HepG2 (cell line): ENCODE data around the gene TCF12. TPM values are rescaled to one million over a fixed set of nuclear protein-coding genes. Genes with fewer than 3 reads are reported as not detected.
A peak's percentile ranks its signal among the peaks of the same experiment; 100 is the strongest.

Experiments
- ATAC-seq: fragments of 200-7000 bp; cut with Tn5 transposase; 3 replicates; pipeline ENCODE4 v1.9.1; 2020; ENCODE audit warnings: mild to moderate bottlenecking, moderate library complexity
- BruUV-seq: library from RNA; stranded (reverse); fragments of 400-500 nt; replicated peaks from 2 replicates; lab custom pipeline; 2021; lab: Mats Ljungman, UMichigan
- CTCF ChIA-PET: fragments of 300-600 bp; formaldehyde crosslinking; extraction: SDS; loops from one replicate; lab custom pipeline; 2021; ENCODE audit warnings: low total read pairs, inconsistent platforms, low intra/inter-chr PET ratio; lab: Yijun Ruan, JAX
- POLR2A ChIA-PET: fragments of 350-600 bp; sonication (Branson Sonifier 250); formaldehyde crosslinking; loops from one replicate; lab custom pipeline; 2020; ENCODE audit warnings: antibody characterized with exemption, inconsistent platforms; lab: Yijun Ruan, JAX
- DNase-seq: peaks from one replicate; pipeline ENCODE4 v3.0.0-alpha.2; 2015; ENCODE audit warnings: low spot score
- FAIRE-seq: peaks from 3 replicates; lab custom pipeline; 2011; peaks lifted over from hg19 to GRCh38; lab: Jason Lieb, UNC
- H2AFZ ChIP-seq: one replicate; pipeline ENCODE4 v1.6.1; 2011; ENCODE audit warnings: low read length, inconsistent platforms
- H3K27ac ChIP-seq: fragments of 300-600 bp; 3 replicates; pipeline ENCODE4 v1.8.0; 2011; ENCODE audit warnings: mixed run types, mild to moderate bottlenecking, mixed read lengths, low read length, inconsistent platforms; ENCODE audit not compliant: insufficient read depth; ENCODE audit errors: extremely low read length
- H3K27me3 ChIP-seq, 2 experiments: fragments of 200-600 bp in 1 of 2; 2 replicates in 1 of 2; 3 replicates in 1 of 2; pipeline versions ENCODE4 v1.6.0 to v1.8.0; 2011; ENCODE audit warnings: low read length in 2 of 2, mild to moderate bottlenecking in 2 of 2, moderate library complexity in 2 of 2, inconsistent platforms in 1 of 2; ENCODE audit not compliant: insufficient read depth in 2 of 2, control insufficient read depth in 1 of 2
- H3K36me3 ChIP-seq, 2 experiments: fragments of 200-600 bp in 1 of 2; replicated peaks in 1 of 2; 2 replicates in 1 of 2; 3 replicates in 1 of 2; pipeline versions ENCODE4 v1.5.1 to v1.8.0; 2011; ENCODE audit warnings: low read length in 2 of 2, inconsistent platforms in 1 of 2; ENCODE audit not compliant: insufficient read depth in 2 of 2, control insufficient read depth in 1 of 2
- H3K4me1 ChIP-seq: 2 replicates; pipeline ENCODE4 v1.5.1; 2012; ENCODE audit warnings: low read length, inconsistent platforms; ENCODE audit not compliant: insufficient read depth
- H3K4me2 ChIP-seq: 2 replicates; pipeline ENCODE4 v1.6.0; 2011; ENCODE audit warnings: low read depth, low read length, inconsistent platforms
- H3K4me3 ChIP-seq, 3 experiments: fragments of 200-600 bp in 1 of 3; sonication (generic), shearing (Covaris generic) in 1 of 3; replicated peaks in 1 of 3; 2 replicates each; pipeline ENCODE4 v1.5.1; 2011 to 2016; ENCODE audit warnings: low read length in 3 of 3, inconsistent platforms in 2 of 3, low read depth in 2 of 3, mild to moderate bottlenecking in 2 of 3, control low read depth in 1 of 3, mixed read lengths in 1 of 3; ENCODE audit not compliant: insufficient read depth in 1 of 3
- H3K79me2 ChIP-seq: one replicate; pipeline ENCODE4 v1.6.1; 2011; ENCODE audit warnings: low read length, inconsistent platforms; ENCODE audit not compliant: insufficient read depth
- H3K9ac ChIP-seq: 2 replicates; pipeline ENCODE4 v1.6.0; 2011; ENCODE audit warnings: mild to moderate bottlenecking, low read depth, low read length, inconsistent platforms; ENCODE audit not compliant: insufficient read depth
- H3K9me3 ChIP-seq: 2 replicates; pipeline ENCODE4 v1.5.1; 2012; ENCODE audit warnings: mild to moderate bottlenecking, low read length
- H4K20me1 ChIP-seq: 2 replicates; pipeline ENCODE4 v1.6.0; 2011; ENCODE audit warnings: inconsistent platforms, mild to moderate bottlenecking, low read length, moderate library complexity; ENCODE audit not compliant: insufficient read depth
- CEBPB ChIP-seq: IDR thresholded peaks from 2 replicates; pipeline ENCODE4 v1.6.1; 2011; ENCODE audit warnings: low read depth, low read length, improper control_type of control experiment, borderline replicate concordance
- ESRRA ChIP-seq: sonication (generic); formaldehyde crosslinking; IDR thresholded peaks from 2 replicates; pipeline ENCODE4 v1.5.1; 2020; ENCODE audit warnings: mild to moderate bottlenecking, low read depth, missing genetic modification reagents
- HNF4G ChIP-seq, 2 experiments: sonication (generic) in 1 of 2; formaldehyde crosslinking in 1 of 2; IDR thresholded peaks; 2 replicates each; pipeline versions ENCODE4 v1.4.0 to v1.6.1; 2011 to 2020; ENCODE audit warnings: borderline replicate concordance in 2 of 2, low read depth in 2 of 2, mild to moderate bottlenecking in 2 of 2, low read length in 1 of 2, missing genetic modification reagents in 1 of 2, moderate library complexity in 1 of 2
- NFE2 ChIP-seq: sonication (generic); formaldehyde crosslinking; IDR thresholded peaks from 2 replicates; pipeline ENCODE4 v1.4.0; 2020; ENCODE audit warnings: missing genetic modification reagents
- NRL ChIP-seq: sonication (generic); formaldehyde crosslinking; IDR thresholded peaks from 2 replicates; pipeline ENCODE4 v1.5.0; 2020; ENCODE audit warnings: missing genetic modification reagents, mild to moderate bottlenecking, moderate library complexity, borderline replicate concordance
- SMARCC2 ChIP-seq: fragments of 450-650 bp; IDR thresholded peaks from 2 replicates; pipeline ENCODE4 v1.6.1; 2017; ENCODE audit warnings: antibody characterized with exemption, mild to moderate bottlenecking
- ZNF572 ChIP-seq: sonication (generic); formaldehyde crosslinking; IDR thresholded peaks from 2 replicates; pipeline ENCODE4 v1.5.1; 2020; ENCODE audit warnings: mild to moderate bottlenecking, missing genetic modification reagents
- ZNF766 ChIP-seq: sonication (generic); formaldehyde crosslinking; IDR thresholded peaks from 2 replicates; pipeline ENCODE4 v1.5.0; 2020; ENCODE audit warnings: missing genetic modification reagents, borderline replicate concordance
- WGBS: methylation state at CpG from one replicate; pipeline ENCODE4 v1.1.6; 2017; ENCODE audit warnings: low lambda C conversion rate; 5-methylcytosine and 5-hydroxymethylcytosine counted together
- in situ Hi-C: cut with HindIII; loops from 2 replicates; pipeline ENCODE4 v1.10.0; 2017; ENCODE audit warnings: low pct_unique_long_range_greater_than_20kb; ENCODE audit not compliant: extremely low pct_ligation_motif_present
- intact Hi-C: fragments of 100-400 bp; cut with micrococcal nuclease; formaldehyde crosslinking; loops from one replicate; pipeline ENCODE4 v1.10.0; 2022; ENCODE audit not compliant: unreplicated experiment
- polyA plus RNA-seq, 8 experiments: library from polyadenylated mRNA; depleted of rRNA in 3 of 8; stranded (reverse) in 7 of 8; unstranded in 1 of 8; fragments of >200 nt; fragmentation: Illumina TruSeq in 4 of 8; extraction: Trizol in 4 of 8; gene quantifications; 2 replicates each; pipeline versions ENCODE4 v1.2.1 to v1.2.3, GENCODE V29; 2011 to 2016; ENCODE audit warnings: low read depth in 4 of 8, missing spikeins in 1 of 8, mixed read lengths in 1 of 8; ENCODE audit not compliant: insufficient read depth in 1 of 8
- total RNA-seq, 5 experiments: library from RNA; depleted of rRNA; stranded (reverse); fragments of >200 nt; fragmentation: Illumina TruSeq; extraction: Trizol; gene quantifications; 2 replicates each; pipeline ENCODE4 v1.2.3, GENCODE V29; 2016; ENCODE audit warnings: low read depth in 1 of 5
- TF ChIP-seq, protein P1 (sequence below): sonication (generic); formaldehyde crosslinking; IDR thresholded peaks from 2 replicates; pipeline ENCODE4 v1.5.1; 2020; ENCODE audit warnings: mild to moderate bottlenecking, missing genetic modification reagents
- TF ChIP-seq, protein P2 (sequence below): IDR thresholded peaks from 2 replicates; pipeline ENCODE4 v1.6.1; 2016; ENCODE audit warnings: missing compliant biosample characterization, missing genetic modification reagents, borderline replicate concordance
- TF ChIP-seq, protein P3 (sequence below): sonication (generic); formaldehyde crosslinking; IDR thresholded peaks from 2 replicates; pipeline ENCODE4 v1.5.1; 2020; ENCODE audit warnings: missing genetic modification reagents, mild to moderate bottlenecking, borderline replicate concordance

TCF12 gene
- total and polyA plus RNA-seq, 2 of the 13 experiments (the other 11 are each of a cell fraction or from before 2014, with no cell fraction given): 48.6 to 51.1 TPM

DNA sequence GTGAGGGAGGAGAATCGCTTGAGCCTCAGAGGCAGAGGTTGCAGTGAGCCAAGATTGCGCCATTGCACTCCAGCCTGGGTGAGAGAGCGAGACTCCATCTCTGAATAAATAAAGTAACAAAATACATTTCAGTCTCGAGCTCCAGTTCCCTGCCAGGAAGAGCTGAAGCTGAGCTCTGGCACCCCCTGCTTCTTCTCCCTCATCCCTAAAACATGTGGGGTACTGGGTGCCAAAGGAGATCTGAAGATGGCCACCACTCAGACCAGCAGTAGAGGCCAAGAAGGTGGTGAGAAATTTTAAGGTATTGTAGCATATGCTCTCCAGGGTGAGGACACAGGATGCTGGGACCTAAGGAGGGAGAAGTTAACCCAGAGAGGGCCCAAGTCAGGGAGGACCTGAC lies 382.9 kb downstream of the TCF12 start:
- Histone ChIP-seq H3K4me3 (no peak overlapping the region), H3K9me3 (no peaks in the 10 kb centered on the region), H3K9ac (no peak overlapping the region), H3K4me1 (peaks cover 15% of the 10 kb centered on the region), H3K27ac (no peak overlapping the region), H2AFZ (no peak overlapping the region), H3K79me2 (no peaks in the 10 kb centered on the region), H3K36me3 (no peaks in the 10 kb centered on the region), H3K4me2 (no peak overlapping the region), H3K27me3 (no peaks in the 10 kb centered on the region), H4K20me1 (no peaks in the 10 kb centered on the region)
- 44% methylated on average over 4 of the region's 4 CpGs for WGBS
- CTCF ChIA-PET: no interaction called here
- no peak for DNase-seq
- in situ Hi-C loops (loop anchor here (10.0 kb wide), 2 partner anchors 477 to 807 kb away; no protein-coding TSS in a partner anchor), intact Hi-C loops (no loop called here)
- no peak for ATAC-seq
- no peak for FAIRE-seq
- BruUV-seq: no TSS peak
- POLR2A ChIA-PET: interaction anchor here (1.2 kb wide), 1 partner anchor 11 kb away, joined by 3 read pairs; no protein-coding TSS in a partner anchor
- TF ChIP-seq NRL (no peak), CEBPB (peak; percentile 9; the same call in 1 of the 2 replicates)

DNA sequence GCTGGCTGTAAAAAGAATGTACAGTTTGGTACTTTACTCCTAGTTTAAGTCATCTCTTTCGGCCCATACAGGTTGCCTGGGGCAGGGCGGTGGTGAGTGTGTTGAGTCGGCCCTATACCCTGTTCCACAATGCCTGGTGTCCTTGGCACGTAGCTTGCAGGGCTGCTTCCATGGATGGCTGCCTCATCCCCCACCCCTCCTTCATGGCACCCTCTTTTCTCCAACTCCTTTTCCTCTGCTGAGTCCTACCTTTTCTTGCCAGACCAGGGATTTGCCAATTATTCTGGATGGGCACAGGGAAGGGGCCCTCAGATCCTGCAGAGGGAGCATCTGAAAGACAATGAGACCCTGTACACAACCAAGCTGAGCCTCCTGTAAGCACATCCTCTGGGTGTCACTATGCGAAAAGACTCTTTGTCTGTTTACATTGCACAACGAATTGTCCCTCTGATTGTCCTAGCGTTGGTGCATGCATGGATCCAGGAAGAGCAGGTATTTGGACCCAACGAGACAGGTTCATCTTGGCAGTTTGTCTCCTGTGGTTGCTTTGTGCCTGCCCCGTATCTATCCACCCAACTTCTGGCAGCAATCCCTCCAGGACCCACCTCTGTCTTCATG lies 384.3 kb downstream of the TCF12 start:
- FAIRE-seq (peak; percentile 62), DNase-seq (peak; percentile 59), ATAC-seq (peak; percentile 46)
- intact Hi-C loops (no loop called here), in situ Hi-C loops (loop anchor here (10.0 kb wide), 2 partner anchors 478 to 808 kb away; no protein-coding TSS in a partner anchor)
- Histone ChIP-seq H4K20me1 (no peaks in the 10 kb centered on the region), H3K9ac (no peak overlapping the region), H3K27me3 (no peaks in the 10 kb centered on the region), H2AFZ (no peak overlapping the region), H3K4me1 (peaks cover 27% of the 10 kb centered on the region), H3K4me3 (no peak overlapping the region), H3K36me3 (no peaks in the 10 kb centered on the region), H3K4me2 (no peak overlapping the region), H3K27ac (no peak overlapping the region), H3K9me3 (no peaks in the 10 kb centered on the region), H3K79me2 (no peaks in the 10 kb centered on the region)
- 30% methylated on average over 9 of the region's 9 CpGs for WGBS
- BruUV-seq: no TSS peak
- POLR2A ChIA-PET: no interaction called here
- CTCF ChIA-PET: no interaction called here
- TF ChIP-seq, protein P1, sequence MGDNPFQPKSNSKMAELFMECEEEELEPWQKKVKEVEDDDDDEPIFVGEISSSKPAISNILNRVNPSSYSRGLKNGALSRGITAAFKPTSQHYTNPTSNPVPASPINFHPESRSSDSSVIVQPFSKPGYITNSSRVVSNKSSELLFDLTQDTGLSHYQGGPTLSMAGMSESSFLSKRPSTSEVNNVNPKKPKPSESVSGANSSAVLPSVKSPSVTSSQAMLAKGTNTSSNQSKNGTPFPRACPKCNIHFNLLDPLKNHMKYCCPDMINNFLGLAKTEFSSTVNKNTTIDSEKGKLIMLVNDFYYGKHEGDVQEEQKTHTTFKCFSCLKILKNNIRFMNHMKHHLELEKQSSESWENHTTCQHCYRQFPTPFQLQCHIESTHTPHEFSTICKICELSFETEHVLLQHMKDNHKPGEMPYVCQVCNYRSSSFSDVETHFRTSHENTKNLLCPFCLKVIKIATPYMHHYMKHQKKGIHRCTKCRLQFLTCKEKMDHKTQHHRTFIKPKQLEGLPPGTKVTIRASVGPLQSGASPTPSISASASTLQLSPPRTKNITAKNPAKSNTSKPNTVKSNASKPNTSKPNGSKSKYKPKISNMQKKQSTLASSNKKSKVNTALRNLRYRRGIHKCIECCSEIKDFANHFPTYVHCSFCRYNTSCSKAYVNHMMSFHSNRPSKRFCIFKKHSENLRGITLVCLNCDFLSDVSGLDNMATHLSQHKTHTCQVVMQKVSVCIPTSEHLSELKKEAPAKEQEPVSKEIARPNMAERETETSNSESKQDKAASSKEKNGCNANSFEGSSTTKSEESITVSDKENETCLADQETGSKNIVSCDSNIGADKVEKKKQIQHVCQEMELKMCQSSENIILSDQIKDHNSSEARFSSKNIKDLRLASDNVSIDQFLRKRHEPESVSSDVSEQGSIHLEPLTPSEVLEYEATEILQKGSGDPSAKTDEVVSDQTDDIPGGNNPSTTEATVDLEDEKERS (CRISPR knock-in tag): no peak
- TF ChIP-seq, protein P2, sequence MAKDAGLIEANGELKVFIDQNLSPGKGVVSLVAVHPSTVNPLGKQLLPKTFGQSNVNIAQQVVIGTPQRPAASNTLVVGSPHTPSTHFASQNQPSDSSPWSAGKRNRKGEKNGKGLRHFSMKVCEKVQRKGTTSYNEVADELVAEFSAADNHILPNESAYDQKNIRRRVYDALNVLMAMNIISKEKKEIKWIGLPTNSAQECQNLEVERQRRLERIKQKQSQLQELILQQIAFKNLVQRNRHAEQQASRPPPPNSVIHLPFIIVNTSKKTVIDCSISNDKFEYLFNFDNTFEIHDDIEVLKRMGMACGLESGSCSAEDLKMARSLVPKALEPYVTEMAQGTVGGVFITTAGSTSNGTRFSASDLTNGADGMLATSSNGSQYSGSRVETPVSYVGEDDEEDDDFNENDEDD (CRISPR knock-in tag): no peak
- TF ChIP-seq NFE2 (CRISPR knock-in tag) (no peak), HNF4G (IDR thresholded peaks at IDR 0.05; ENCODE audit: borderline replicate concordance, low read depth, low read length) (no peak), HNF4G (CRISPR knock-in tag; IDR thresholded peaks at IDR 0.05; ENCODE audit: borderline replicate concordance, low read depth) (no peak), SMARCC2 (no peak), ZNF766 (CRISPR knock-in tag) (no peak), ESRRA (no peak), ZNF572 (no peak)
- TF ChIP-seq, protein P3, sequence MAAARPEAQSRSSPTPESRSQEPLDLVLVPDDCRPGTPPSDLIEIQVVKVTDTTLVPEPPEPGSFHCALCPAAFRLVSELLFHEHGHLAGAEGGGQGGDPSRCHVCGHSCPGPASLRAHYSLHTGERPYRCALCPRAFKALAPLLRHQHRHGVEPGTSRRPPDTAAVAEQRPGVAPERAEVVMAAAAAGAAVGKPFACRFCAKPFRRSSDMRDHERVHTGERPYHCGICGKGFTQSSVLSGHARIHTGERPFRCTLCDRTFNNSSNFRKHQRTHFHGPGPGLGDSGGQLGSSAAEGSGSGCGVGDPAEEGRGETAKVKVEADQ (CRISPR knock-in tag): no peak
